ENCODE data around the gene CYB5R4. TPM values are rescaled to one million over a fixed set of nuclear protein-coding genes. Genes with fewer than 3 reads are reported as not detected.

Gene CYB5R4
- total and polyA plus RNA-seq, 2 of the 13 experiments (the other 11 are each of a cell fraction or from before 2014, with no cell fraction given), result 5.3 to 26.1 TPM

DNA sequence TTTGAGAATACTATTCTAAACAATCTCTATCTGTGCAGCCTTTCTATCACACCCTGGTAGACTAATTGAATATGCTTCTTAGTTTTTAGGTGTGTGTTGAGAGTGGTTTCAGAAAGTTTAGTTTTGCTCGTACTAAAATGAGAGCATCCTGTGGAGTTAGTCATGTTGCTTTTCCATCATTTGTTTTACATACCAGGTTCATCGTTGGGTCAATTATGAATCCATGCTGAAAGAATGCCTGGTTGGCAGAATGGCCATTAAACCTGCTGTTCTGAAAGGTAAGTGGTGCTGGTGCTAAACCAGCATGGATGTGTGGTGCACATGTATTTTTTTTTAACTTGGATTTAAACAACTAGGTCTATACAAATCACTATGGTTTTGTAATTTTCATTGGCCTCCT, 49.3 kb downstream of the CYB5R4 start:
- H3K4me1 ChIP-seq (ENCODE audit: insufficient read depth, low read length), result peaks cover 12% of the 10 kb centered on the region
- ChIA-PET POLR2A (no interaction called here), CTCF (ENCODE audit: low intra/inter-chr PET ratio, low total read pairs) (no interaction called here)

DNA sequence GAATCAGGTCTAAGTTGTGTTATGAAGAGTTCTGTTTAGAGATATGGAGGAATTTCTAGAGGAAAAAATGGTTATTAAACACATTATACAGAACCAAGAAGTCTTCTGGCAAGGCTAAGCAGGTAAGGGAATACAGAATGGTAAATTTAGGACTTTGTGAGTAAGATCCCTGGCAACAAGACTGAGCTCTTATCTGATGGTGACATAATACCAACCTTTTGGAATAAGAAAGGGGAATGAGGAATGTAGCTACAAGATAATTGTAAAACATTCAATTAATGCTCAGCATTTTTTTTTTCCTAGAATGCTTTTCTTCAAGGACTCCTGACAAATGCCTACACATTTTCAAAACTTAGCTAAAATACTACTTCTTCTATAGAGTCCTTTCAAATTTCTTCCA, 51.8 kb downstream of the CYB5R4 start:
- Histone ChIP-seq H3K4me2 (ENCODE audit: low read depth, low read length) (no peak overlapping the region), H3K27me3 (ENCODE audit: control insufficient read depth in 1 of 2, insufficient read depth in 2 of 2, low read length in 2 of 2) (no peaks in the 10 kb centered on the region), H3K36me3 (replicated peaks in 1 of 2; ENCODE audit: control insufficient read depth in 1 of 2, insufficient read depth in 2 of 2, low read length in 2 of 2) (no peaks in the 10 kb centered on the region; a peak in 1 of 5 replicates), H2AFZ (ENCODE audit: low read length) (no peak overlapping the region), H4K20me1 (ENCODE audit: insufficient read depth, low read length) (no peaks in the 10 kb centered on the region), H3K79me2 (ENCODE audit: insufficient read depth, low read length) (no peaks in the 10 kb centered on the region), H3K4me1 (ENCODE audit: insufficient read depth, low read length) (peaks cover 2% of the 10 kb centered on the region; the same call in 1 of the 2 replicates), H3K9ac (ENCODE audit: insufficient read depth, low read depth, low read length) (no peak overlapping the region), H3K4me3 (replicated peaks in 1 of 3; ENCODE audit: insufficient read depth in 1 of 3, low read depth in 2 of 3, low read length in 3 of 3) (no peak overlapping the region), H3K9me3 (ENCODE audit: low read length) (no peaks in the 10 kb centered on the region), H3K27ac (ENCODE audit: extremely low read length, insufficient read depth, low read length) (no peak overlapping the region)
- intact Hi-C loops (cut with micrococcal nuclease; ENCODE audit: unreplicated experiment) (no loop called here), in situ Hi-C loops (cut with HindIII; ENCODE audit: extremely low pct_ligation_motif_present, low pct_unique_long_range_greater_than_20kb) (no loop called here)
- POLR2A ChIA-PET, result no interaction called here
- no TSS peak for BruUV-seq (replicated peaks)
- ATAC-seq, result no peak
- DNase-seq (ENCODE audit: low spot score), result no peak
- CTCF ChIA-PET (ENCODE audit: low intra/inter-chr PET ratio, low total read pairs), result no interaction called here
- FAIRE-seq, result no peak
- no peak for TF ChIP-seq STAT5B (CRISPR knock-in tag; IDR thresholded peaks at IDR 0.05)
- TF ChIP-seq, protein P1, sequence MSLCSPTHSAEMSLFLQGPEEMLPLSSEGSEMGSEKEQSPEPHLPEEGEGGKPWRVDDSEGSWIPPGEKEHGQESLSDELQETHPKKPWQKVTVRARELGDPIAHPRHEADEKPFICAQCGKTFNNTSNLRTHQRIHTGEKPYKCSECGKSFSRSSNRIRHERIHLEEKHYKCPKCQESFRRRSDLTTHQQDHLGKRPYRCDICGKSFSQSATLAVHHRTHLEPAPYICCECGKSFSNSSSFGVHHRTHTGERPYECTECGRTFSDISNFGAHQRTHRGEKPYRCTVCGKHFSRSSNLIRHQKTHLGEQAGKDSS (CRISPR knock-in tag; IDR thresholded peaks at IDR 0.05; ENCODE audit: borderline replicate concordance, low read depth), result no peak
- TF ChIP-seq PBX3 (CRISPR knock-in tag; IDR thresholded peaks at IDR 0.05; ENCODE audit: borderline replicate concordance), result no peak
- no peak for TF ChIP-seq ZFP91 (CRISPR knock-in tag; IDR thresholded peaks at IDR 0.05; ENCODE audit: borderline replicate concordance)
- no peak for TF ChIP-seq AFF4 (CRISPR knock-in tag; IDR thresholded peaks at IDR 0.05)
- TF ChIP-seq ZNF121 (CRISPR knock-in tag; IDR thresholded peaks at IDR 0.05), result no peak
- no peak for TF ChIP-seq PAWR (CRISPR knock-in tag; IDR thresholded peaks at IDR 0.05; ENCODE audit: borderline replicate concordance)
- no peak for TF ChIP-seq CBX2 (IDR thresholded peaks at IDR 0.05; ENCODE audit: low read depth, low read length)
- TF ChIP-seq CBX2 (CRISPR knock-in tag; IDR thresholded peaks at IDR 0.05; ENCODE audit: low read depth), result no peak

More for the DNA sequence above, 49.3 kb downstream of the CYB5R4 start:
- DNase-seq (ENCODE audit: low spot score), result no peak
- Histone ChIP-seq H3K27ac (ENCODE audit: extremely low read length, insufficient read depth, low read length) (no peak overlapping the region), H3K36me3 (replicated peaks in 1 of 2; ENCODE audit: control insufficient read depth in 1 of 2, insufficient read depth in 2 of 2, low read length in 2 of 2) (no peaks in the 10 kb centered on the region), H3K4me3 (replicated peaks in 1 of 3; ENCODE audit: insufficient read depth in 1 of 3, low read depth in 2 of 3, low read length in 3 of 3) (no peak overlapping the region), H2AFZ (ENCODE audit: low read length) (no peak overlapping the region), H3K79me2 (ENCODE audit: insufficient read depth, low read length) (no peaks in the 10 kb centered on the region), H3K27me3 (ENCODE audit: control insufficient read depth in 1 of 2, insufficient read depth in 2 of 2, low read length in 2 of 2) (no peaks in the 10 kb centered on the region), H3K9me3 (ENCODE audit: low read length) (no peaks in the 10 kb centered on the region), H3K4me2 (ENCODE audit: low read depth, low read length) (no peak overlapping the region), H4K20me1 (ENCODE audit: insufficient read depth, low read length) (no peaks in the 10 kb centered on the region), H3K9ac (ENCODE audit: insufficient read depth, low read depth, low read length) (no peak overlapping the region)
- intact Hi-C loops (cut with micrococcal nuclease; ENCODE audit: unreplicated experiment), result no loop called here
- no peak for ATAC-seq
- TF ChIP-seq REPIN1 (CRISPR knock-in tag; IDR thresholded peaks at IDR 0.05; ENCODE audit: borderline replicate concordance, low read depth), result no peak
- no peak for FAIRE-seq
- 100% methylated on average over 2 of the region's 2 CpGs for WGBS (ENCODE audit: low lambda C conversion rate)
- BruUV-seq (replicated peaks), result no TSS peak
- in situ Hi-C loops (cut with HindIII; ENCODE audit: extremely low pct_ligation_motif_present, low pct_unique_long_range_greater_than_20kb), result no loop called here

All from HepG2 (cell line).